CD4-positive, alpha-beta T cell treated with Interferon gamma for 1 hour (primary cell): ENCODE measurements around the gene JAG2.
A peak's percentile ranks its signal among the peaks of the same experiment; 100 is the strongest.

Source experiments
- DNase-seq: peaks from one replicate; pipeline ENCODE4 v3.0.0-alpha.2; 2020

The JAG2 gene

DNA sequence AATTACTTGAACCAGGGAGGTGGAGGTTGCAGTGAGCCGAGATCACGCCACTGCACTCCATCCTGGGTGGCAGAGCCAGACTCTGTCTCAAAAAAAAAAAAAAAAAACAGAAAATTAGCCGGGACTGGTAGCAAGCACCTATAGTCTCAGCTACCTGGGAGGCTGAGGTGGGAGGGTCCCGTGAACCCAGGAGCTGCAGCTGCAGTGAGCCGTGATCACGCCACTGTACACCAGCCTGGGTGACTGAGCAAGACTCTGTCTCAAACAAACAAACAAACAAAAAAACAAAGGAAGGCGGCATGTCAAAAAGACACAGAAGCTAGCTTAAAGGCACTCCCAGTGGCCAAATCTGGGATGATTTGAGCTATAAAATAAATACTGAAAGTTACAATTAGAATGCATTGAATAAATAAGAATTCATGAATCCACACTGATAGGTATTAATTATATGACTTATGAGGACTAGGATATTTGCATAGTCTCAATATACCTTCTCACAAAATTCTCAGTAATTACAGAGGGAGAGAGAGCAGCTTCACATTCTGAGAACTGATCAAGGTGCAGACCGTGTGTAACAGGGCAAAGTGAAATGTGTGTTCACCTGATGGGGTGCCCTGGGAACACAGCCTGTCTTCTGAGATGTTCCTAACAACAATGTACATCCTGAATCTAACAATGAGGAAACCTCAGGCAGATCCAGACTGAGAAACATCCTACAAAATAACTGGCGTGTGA lies 60.6 kb downstream of the JAG2 start:
- no peak for DNase-seq

DNA sequence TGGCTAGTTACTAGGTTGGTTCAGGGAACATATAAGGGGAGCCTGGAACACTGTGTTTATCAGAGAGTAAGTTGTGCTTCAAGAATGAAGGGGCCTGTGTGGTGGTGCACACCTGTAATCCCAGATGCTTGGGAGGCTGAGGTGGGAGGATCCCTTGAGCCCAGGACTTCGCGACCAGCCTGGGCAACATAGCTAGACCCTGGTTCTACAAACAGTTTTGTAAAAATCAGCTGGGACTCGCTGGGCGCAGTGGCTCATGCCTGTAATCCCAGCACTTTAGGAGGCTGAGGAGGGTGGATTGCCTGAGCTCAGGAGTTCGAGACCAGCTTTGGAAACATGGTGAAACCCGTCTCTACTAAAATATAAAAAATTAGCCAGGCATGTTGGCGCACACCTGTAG lies 61.2 kb downstream of the JAG2 start:
- no peak for DNase-seq

GRCh38 chr14:105105158-105105557 lies 63.4 kb downstream of the JAG2 start:
- DNase-seq, result no peak

DNA sequence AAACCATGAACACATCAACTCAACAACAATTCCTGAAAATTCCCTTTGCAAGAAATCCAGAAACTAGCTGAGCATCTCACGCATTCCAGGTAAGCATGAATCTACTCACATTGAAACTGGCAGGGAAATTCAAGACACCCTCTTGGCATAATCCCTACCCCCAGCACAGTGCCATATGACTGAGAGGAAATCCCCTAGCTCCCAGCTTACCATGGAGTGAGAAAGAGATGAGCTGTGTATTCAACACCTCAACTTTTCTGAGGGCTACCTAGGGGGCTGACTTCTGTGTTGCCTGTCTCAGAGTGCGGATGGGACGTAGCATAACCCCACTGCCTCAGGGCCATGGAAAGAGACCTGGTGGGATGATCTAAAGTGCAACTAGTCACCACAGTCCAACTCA lies 65.7 kb downstream of the JAG2 start:
- no peak for DNase-seq

- DNase-seq, result no peak
These were observed 66.2 kb downstream of the JAG2 start for GRCh38 chr14:105102361-105102870.

DNA sequence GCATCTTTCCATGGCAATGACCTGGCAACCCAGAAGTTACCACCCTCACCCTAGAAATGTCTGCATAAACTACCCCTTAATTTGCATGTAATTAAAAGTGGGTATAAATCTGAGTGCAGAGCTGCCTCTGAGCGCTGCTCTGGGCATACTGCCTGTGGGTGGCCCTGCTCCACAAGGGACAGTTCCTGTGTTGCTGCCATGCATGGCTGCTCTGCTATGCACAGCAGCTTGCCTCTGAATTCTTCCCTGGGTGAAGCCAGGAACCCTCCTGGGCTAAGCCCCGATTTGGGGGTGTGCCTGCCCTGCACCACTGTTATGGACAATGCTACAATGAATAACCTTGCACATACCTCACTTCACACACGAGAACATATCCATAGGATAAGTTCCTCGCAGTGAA lies 67.7 kb downstream of the JAG2 start:
- no peak for DNase-seq

GRCh38 chr14:105099778-105100177 lies 68.8 kb downstream of the JAG2 start:
- no peak for DNase-seq

DNA sequence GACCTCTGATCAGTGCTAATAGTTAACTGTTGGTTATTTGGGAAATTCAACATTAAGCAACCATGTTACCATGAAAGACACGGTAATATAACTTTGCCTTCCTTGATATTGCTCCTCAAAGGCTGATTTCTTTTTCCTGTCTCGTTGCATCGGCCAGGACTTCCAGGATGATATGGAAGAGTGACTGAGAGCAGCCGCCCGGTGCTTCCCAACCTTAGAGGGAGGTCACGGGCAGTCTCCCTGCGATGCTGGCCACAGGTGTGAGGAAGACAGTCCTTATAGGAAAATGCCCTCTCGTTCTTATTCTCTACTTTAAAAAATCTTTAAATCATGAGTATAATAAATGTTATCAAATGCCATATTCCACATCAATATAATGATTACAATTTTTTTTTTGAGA lies 70.3 kb downstream of the JAG2 start:
- no peak for DNase-seq

- no peak for DNase-seq
These were observed 70.8 kb downstream of the JAG2 start for GRCh38 chr14:105097794-105098127.

DNA sequence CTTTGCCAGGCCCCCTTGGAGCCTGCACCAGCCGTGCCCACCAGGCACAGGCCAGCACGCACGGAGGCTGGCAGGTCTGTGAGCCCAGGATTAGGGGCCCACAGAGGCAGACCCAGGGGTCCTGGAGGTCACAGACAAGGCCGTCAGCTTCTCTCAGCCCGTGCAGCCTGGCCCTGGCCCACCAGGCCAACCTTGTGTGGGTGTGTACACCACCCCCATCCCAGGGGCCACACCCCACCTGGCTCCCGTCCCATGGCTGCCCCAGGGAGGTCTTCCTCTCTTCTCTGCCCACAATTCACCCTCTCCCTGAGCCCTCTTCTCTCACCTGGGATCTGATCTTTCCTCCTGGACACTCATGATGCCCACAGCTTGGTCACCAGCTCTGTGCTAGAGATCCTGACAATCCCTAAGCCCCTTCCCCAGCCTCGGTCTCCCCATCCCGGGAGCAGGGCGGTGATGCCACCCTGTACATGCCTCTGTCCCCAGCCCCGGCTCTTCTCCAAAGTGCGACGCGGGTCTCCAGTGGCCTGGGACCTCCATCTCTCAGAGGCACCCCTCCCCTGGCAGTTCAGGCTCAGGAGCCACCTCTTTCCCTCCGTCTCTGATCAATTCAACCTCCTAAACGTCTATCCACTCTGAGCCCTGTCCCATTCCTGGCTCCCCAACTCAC lies 72.2 kb downstream of the JAG2 start:
- DNase-seq, result no peak

DNA sequence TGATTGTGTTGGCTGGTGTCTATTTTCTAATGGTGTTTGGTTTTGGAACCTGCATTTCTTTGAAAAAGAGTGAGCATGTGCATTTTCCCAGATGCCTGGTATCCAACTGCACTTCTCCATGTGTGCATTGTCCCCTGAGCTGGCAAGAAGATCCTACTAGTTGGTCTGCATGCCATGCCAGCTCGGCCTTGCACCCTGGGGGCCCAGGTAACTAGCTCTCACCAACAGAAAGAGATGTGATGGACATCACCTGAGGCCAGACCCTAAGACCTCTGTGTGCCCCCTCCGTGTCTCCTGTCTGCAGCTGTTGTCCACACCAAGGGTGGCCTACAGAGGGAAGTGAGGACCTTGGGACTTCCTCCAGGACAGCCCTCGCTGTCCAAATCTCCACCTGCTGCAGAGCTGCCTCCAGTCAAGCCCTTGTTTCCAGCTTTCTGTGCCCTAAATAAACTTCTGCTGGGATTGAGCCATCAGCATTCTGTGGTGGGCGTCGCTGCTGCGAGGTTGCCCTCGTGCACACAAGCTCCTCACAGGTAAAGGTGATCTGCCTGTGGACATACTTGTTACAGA lies 73.3 kb downstream of the JAG2 start:
- no peak for DNase-seq

GRCh38 chr14:105094193-105094907 lies 74.2 kb downstream of the JAG2 start:
- no peak for DNase-seq

- DNase-seq, result peak; percentile 71
These were observed 75.0 kb downstream of the JAG2 start for GRCh38 chr14:105093431-105094192.

DNA sequence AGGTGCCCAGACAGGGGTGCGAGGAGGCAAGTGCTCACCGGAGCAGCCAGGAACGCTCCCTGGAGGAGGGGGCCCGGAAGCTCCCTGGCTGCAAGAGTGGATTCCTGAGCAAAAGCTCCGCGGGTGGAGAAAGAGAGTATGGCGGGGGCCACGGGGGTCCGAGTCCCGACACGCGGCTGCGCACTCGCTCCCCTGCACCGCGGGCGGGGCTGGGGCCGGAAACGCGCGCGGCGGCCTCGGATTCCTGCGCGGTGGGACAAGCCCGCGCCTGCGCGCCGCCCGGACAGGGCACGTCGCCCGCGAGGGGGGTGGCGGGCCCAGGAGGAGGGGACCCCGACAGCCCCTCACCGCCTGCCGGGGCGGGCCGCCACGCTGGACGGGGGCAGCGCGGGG lies 75.5 kb downstream of the JAG2 start:
- peak; percentile 65 for DNase-seq

- DNase-seq, result no peak
These were observed 76.2 kb downstream of the JAG2 start for GRCh38 chr14:105092171-105093037.

GRCh38 chr14:105091517-105092170 lies 76.9 kb downstream of the JAG2 start:
- DNase-seq, result no peak

DNA sequence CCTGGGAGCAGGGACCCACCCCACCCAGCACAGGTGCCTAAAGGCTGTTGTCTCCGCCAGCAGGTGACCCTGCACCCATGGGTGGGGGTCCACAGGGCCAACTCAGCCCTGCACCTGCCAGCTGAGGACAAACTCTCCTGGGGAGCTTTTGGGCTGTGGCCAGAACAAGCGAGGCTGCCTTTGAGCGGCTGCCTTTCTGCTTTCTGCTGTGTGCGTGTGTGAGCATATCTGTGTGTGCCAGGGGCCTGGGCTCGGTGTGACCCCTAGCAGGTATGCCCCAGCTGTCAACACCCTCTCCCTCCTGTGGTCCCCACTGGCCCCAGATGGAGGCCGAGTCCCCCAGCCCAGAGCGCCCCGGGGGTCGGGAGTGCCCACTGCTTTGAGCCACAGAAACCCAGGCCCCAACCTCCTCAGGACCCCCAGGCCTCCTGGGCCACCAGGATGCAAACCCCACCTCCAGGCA lies 77.5 kb downstream of the JAG2 start:
- no peak for DNase-seq
